ENCODE measurements around the gene SMYD1. TPM values are rescaled to one million over a fixed set of nuclear protein-coding genes. Genes with fewer than 3 reads are reported as not detected.

The SMYD1 gene
- total and polyA plus RNA-seq, 2 donors (not counting 3 experiments of a cell fraction or from before 2014, with no cell fraction given) = not detected

- Histone ChIP-seq H3K79me2 (ENCODE audit: control insufficient read depth, insufficient read depth, low read length) (no peaks in the 10 kb centered on the region), H3K4me1 (ENCODE audit: control insufficient read depth, extremely low read depth, insufficient read depth, low read length) (peaks cover 4% of the 10 kb centered on the region), H3K27ac (ENCODE audit: insufficient read depth, low read depth, low read length) (no peak overlapping the region), H3K9ac (replicated peaks; ENCODE audit: extremely low read depth, insufficient read depth, low read length) (no peak overlapping the region), H3K36me3 (ENCODE audit: control insufficient read depth in 2 of 2, extremely low read depth in 1 of 2, insufficient read depth in 2 of 2, low read length in 2 of 2) (no peaks in the 10 kb centered on the region), H3K9me3 (replicated peaks; ENCODE audit: control insufficient read depth, insufficient read depth, low read length) (no peaks in the 10 kb centered on the region), H2AFZ (ENCODE audit: low read depth, low read length) (no peak overlapping the region), H4K20me1 (replicated peaks; ENCODE audit: control insufficient read depth, extremely low read depth, insufficient read depth, low read length) (no peaks in the 10 kb centered on the region), H3K27me3 (ENCODE audit: control insufficient read depth in 2 of 2, insufficient read depth in 2 of 2, low read length in 2 of 2) (no peaks in the 10 kb centered on the region), H3K9me1 (replicated peaks; ENCODE audit: control insufficient read depth, extremely low read depth, insufficient read depth, low read length) (no peaks in the 10 kb centered on the region), H3K4me3 (replicated peaks in 1 of 3; ENCODE audit: insufficient read depth in 1 of 3, low read depth in 1 of 3, low read length in 3 of 3) (no peak overlapping the region), H3K4me2 (ENCODE audit: insufficient read depth, low read length) (no peak overlapping the region)
- BruUV-seq (replicated peaks) = no TSS peak
- no peak for DNase-seq (ENCODE audit: low read depth, low spot score)
- intact Hi-C loops (cut with micrococcal nuclease) (no loop called here), dilution Hi-C loops (cut with MboI; ENCODE audit: extremely low pct_ligation_motif_present, low sequenced_read_pairs) (no loop called here)
- no peak for FAIRE-seq
- no peak for TF ChIP-seq EZH2 (IDR thresholded peaks at IDR 0.05; ENCODE audit: borderline replicate concordance, low read depth, low read length, severe bottlenecking)
- TF ChIP-seq MYC (IDR thresholded peaks at IDR 0.05; ENCODE audit: low read depth, low read length) = no peak
- POLR2A ChIA-PET = no interaction called here
- CTCF ChIA-PET = no interaction called here
Measured at GRCh38 chr2:88018909-88019308, 48.7 kb upstream of the SMYD1 start.

- CTCF ChIA-PET = interaction anchor here (1.0 kb wide), 1 partner anchor 140 kb away, joined by 3 read pairs; no protein-coding TSS in a partner anchor
- FAIRE-seq = no peak
- POLR2A ChIA-PET = no interaction called here
Measured at GRCh38 chr2:88019985-88020384, 47.6 kb upstream of the SMYD1 start.

More at GRCh38 chr2:88019985-88020384, 47.6 kb upstream of the SMYD1 start:
- Histone ChIP-seq H3K27me3 (ENCODE audit: control insufficient read depth in 2 of 2, insufficient read depth in 2 of 2, low read length in 2 of 2) (no peaks in the 10 kb centered on the region), H3K9me3 (replicated peaks; ENCODE audit: control insufficient read depth, insufficient read depth, low read length) (no peaks in the 10 kb centered on the region), H4K20me1 (replicated peaks; ENCODE audit: control insufficient read depth, extremely low read depth, insufficient read depth, low read length) (no peaks in the 10 kb centered on the region), H3K36me3 (ENCODE audit: control insufficient read depth in 2 of 2, extremely low read depth in 1 of 2, insufficient read depth in 2 of 2, low read length in 2 of 2) (no peaks in the 10 kb centered on the region), H2AFZ (ENCODE audit: low read depth, low read length) (no peak overlapping the region), H3K4me3 (replicated peaks in 1 of 3; ENCODE audit: insufficient read depth in 1 of 3, low read depth in 1 of 3, low read length in 3 of 3) (no peak overlapping the region), H3K9ac (replicated peaks; ENCODE audit: extremely low read depth, insufficient read depth, low read length) (no peak overlapping the region), H3K4me2 (ENCODE audit: insufficient read depth, low read length) (no peak overlapping the region), H3K79me2 (ENCODE audit: control insufficient read depth, insufficient read depth, low read length) (no peaks in the 10 kb centered on the region), H3K4me1 (ENCODE audit: control insufficient read depth, extremely low read depth, insufficient read depth, low read length) (peaks cover 4% of the 10 kb centered on the region), H3K9me1 (replicated peaks; ENCODE audit: control insufficient read depth, extremely low read depth, insufficient read depth, low read length) (no peaks in the 10 kb centered on the region), H3K27ac (ENCODE audit: insufficient read depth, low read depth, low read length) (no peak overlapping the region)
- dilution Hi-C loops (cut with MboI; ENCODE audit: extremely low pct_ligation_motif_present, low sequenced_read_pairs) (no loop called here), intact Hi-C loops (cut with micrococcal nuclease) (no loop called here)
- no TSS peak for BruUV-seq (replicated peaks)
- no peak for DNase-seq (ENCODE audit: low read depth, low spot score)
- TF ChIP-seq GATA2 (IDR thresholded peaks at IDR 0.05; ENCODE audit: insufficient read depth, insufficient read length, low read depth, low read length) (no peak), MYC (IDR thresholded peaks at IDR 0.05; ENCODE audit: low read depth, low read length) (no peak), EZH2 (IDR thresholded peaks at IDR 0.05; ENCODE audit: borderline replicate concordance, low read depth, low read length, severe bottlenecking) (no peak), POLR2A (IDR thresholded peaks at IDR 0.05; ENCODE audit: low read depth, low read length) (no peak), FOS (IDR thresholded peaks at IDR 0.05; ENCODE audit: borderline replicate concordance, insufficient read depth, low read length) (no peak), JUN (IDR thresholded peaks at IDR 0.05; ENCODE audit: borderline replicate concordance, insufficient read depth, insufficient read length, low read depth) (no peak), CTCF (IDR thresholded peaks at IDR 0.05; ENCODE audit: extremely low read depth in 1 of 2, insufficient read depth in 1 of 2, low read depth in 1 of 2, low read length in 2 of 2) (no peak), POLR2AphosphoS5 (IDR thresholded peaks at IDR 0.05; ENCODE audit: insufficient read depth, low read depth, low read length) (no peak), MAX (IDR thresholded peaks at IDR 0.05; ENCODE audit: insufficient read depth, insufficient read length) (no peak)
